ENCODE measurements around the gene AACS.

Gene AACS

GRCh38 chr12:125192690-125193221 is 127.5 kb downstream of the AACS start:
- Histone ChIP-seq H3K79me2 (ENCODE audit: low read length) (no peaks in the 10 kb centered on the region), H3K4me3 (ENCODE audit: low read length) (no peak overlapping the region), H3K36me3 (replicated peaks; ENCODE audit: insufficient read depth, low read length) (no peaks in the 10 kb centered on the region), H3K9me2 (replicated peaks; ENCODE audit: insufficient read depth, low read length) (no peaks in the 10 kb centered on the region), H3K4me2 (ENCODE audit: low read depth, low read length) (no peak overlapping the region), H4K20me1 (ENCODE audit: insufficient read depth, low read length) (no peaks in the 10 kb centered on the region), H3K27me3 (replicated peaks; ENCODE audit: insufficient read depth, low read length) (peaks cover 5% of the 10 kb centered on the region), H3F3A (ENCODE audit: insufficient read depth, low read length) (no peaks in the 10 kb centered on the region), H2AFZ (ENCODE audit: low read length) (no peak overlapping the region), H3K4me1 (ENCODE audit: low read length) (no peaks in the 10 kb centered on the region), H3K27ac (ENCODE audit: low read length) (no peak overlapping the region), H3K9ac (ENCODE audit: low read length) (no peak overlapping the region), H3K9me3 (replicated peaks; ENCODE audit: insufficient read depth, low read length) (no peaks in the 10 kb centered on the region)
- no peak for DNase-seq
- TF ChIP-seq EZH2phosphoT487 (IDR thresholded peaks at IDR 0.05; ENCODE audit: low read length) (no peak), EZH2 (optimal IDR thresholded peaks at IDR 0.05; ENCODE audit: low read depth, low read length) (no peak)
- TF ChIP-seq, protein P1, sequence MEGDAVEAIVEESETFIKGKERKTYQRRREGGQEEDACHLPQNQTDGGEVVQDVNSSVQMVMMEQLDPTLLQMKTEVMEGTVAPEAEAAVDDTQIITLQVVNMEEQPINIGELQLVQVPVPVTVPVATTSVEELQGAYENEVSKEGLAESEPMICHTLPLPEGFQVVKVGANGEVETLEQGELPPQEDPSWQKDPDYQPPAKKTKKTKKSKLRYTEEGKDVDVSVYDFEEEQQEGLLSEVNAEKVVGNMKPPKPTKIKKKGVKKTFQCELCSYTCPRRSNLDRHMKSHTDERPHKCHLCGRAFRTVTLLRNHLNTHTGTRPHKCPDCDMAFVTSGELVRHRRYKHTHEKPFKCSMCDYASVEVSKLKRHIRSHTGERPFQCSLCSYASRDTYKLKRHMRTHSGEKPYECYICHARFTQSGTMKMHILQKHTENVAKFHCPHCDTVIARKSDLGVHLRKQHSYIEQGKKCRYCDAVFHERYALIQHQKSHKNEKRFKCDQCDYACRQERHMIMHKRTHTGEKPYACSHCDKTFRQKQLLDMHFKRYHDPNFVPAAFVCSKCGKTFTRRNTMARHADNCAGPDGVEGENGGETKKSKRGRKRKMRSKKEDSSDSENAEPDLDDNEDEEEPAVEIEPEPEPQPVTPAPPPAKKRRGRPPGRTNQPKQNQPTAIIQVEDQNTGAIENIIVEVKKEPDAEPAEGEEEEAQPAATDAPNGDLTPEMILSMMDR (IDR thresholded peaks at IDR 0.05; ENCODE audit: low read length), result no peak

Measured in MM.1S (cell line).